ENCODE results near the gene CFP.
A peak's percentile ranks its signal among the peaks of the same experiment; 100 is the strongest.

CFP gene

GRCh38 chrX:47597222-47597621 lies 32.5 kb downstream of the CFP start:
- no peak for DNase-seq

GRCh38 chrX:47596256-47596655 lies 33.5 kb downstream of the CFP start:
- DNase-seq, result no peak

GRCh38 chrX:47595716-47596251 lies 33.9 kb downstream of the CFP start:
- no peak for DNase-seq

GRCh38 chrX:47593522-47593921 lies 36.2 kb downstream of the CFP start:
- DNase-seq, result no peak

GRCh38 chrX:47590984-47591383 lies 38.7 kb downstream of the CFP start:
- no peak for DNase-seq

GRCh38 chrX:47587906-47588735 lies 41.6 kb downstream of the CFP start:
- DNase-seq, result no peak

- no peak for DNase-seq
Measured at GRCh38 chrX:47587091-47587891, 42.4 kb downstream of the CFP start.

- no peak for DNase-seq
Measured at GRCh38 chrX:47586043-47586787, 43.5 kb downstream of the CFP start.

- DNase-seq, result no peak
Measured at GRCh38 chrX:47585273-47585672, 44.5 kb downstream of the CFP start.

- DNase-seq, result no peak
Measured at GRCh38 chrX:47584714-47585113, 45.0 kb downstream of the CFP start.

- DNase-seq, result no peak
Measured at GRCh38 chrX:47583240-47583861, 46.4 kb downstream of the CFP start.

GRCh38 chrX:47581731-47582647 lies 47.7 kb downstream of the CFP start, which contains the start of gene TIMP1:
Gene TIMP1 (plus strand): TSS chrX:47582436. CDS start chrX:47583416, 980 bp downstream.
- peak; percentile 80 for DNase-seq

- peak; percentile 53 for DNase-seq
Measured at GRCh38 chrX:47579537-47579936, 50.2 kb downstream of the CFP start.

GRCh38 chrX:47578692-47579091 lies 51.0 kb downstream of the CFP start:
- no peak for DNase-seq

- no peak for DNase-seq
Measured at GRCh38 chrX:47577901-47578300, 51.8 kb downstream of the CFP start.

- DNase-seq, result no peak
Measured at GRCh38 chrX:47577424-47577823, 52.3 kb downstream of the CFP start.

GRCh38 chrX:47576021-47576898 lies 53.5 kb downstream of the CFP start:
- no peak for DNase-seq

- no peak for DNase-seq
Measured at GRCh38 chrX:47574547-47575301, 55.0 kb downstream of the CFP start.

GRCh38 chrX:47574076-47574546 lies 55.6 kb downstream of the CFP start:
- no peak for DNase-seq

Data from stimulated activated CD4-positive, alpha-beta T cell treated with anti-CD3 and anti-CD28 coated beads, Interleukin-4, amount 100 ng/mL, for 24 hours (primary cell).